Measurements from ENCODE around the gene AP5S1.
"Not testable (repeated sequence)": the region's sequence is repeated elsewhere in the genome, so short reads cannot be mapped to it uniquely, and the experiment has no call there.

DNA sequence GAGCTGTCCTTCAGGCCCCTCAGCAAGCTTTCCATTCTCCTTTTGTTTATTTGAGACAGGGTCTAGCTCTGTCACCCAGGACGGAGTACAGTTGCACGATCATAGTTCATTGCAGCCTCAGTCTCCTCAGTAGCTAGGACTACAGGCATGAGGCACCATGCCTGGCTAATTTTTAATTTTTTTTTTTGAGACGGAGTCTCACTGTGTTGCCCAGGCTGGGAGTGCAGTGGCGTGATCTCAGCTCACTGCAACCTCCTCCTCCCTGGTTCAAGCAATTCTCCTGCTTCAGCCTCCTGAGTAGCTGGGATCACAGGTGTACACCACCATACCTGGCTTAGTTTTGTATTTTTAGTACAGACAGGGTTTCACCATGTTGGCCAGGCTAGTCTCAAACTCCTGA, 31.1 kb upstream of the AP5S1 start:
- TF ChIP-seq SNAI2 (CRISPR knock-in tag; IDR thresholded peaks at IDR 0.05); ZFP30 (CRISPR knock-in tag; IDR thresholded peaks at IDR 0.05); OSR1 (CRISPR knock-in tag; IDR thresholded peaks at IDR 0.05); CREB5 (CRISPR knock-in tag; IDR thresholded peaks at IDR 0.05; ENCODE audit: low read depth); RARB (CRISPR knock-in tag; IDR thresholded peaks at IDR 0.05); ARNTL (CRISPR knock-in tag; IDR thresholded peaks at IDR 0.05; ENCODE audit: borderline replicate concordance, low read depth); ESRRG (CRISPR knock-in tag; IDR thresholded peaks at IDR 0.05); BACH2 (CRISPR knock-in tag; IDR thresholded peaks at IDR 0.05; ENCODE audit: borderline replicate concordance); ZNF8 (CRISPR knock-in tag; IDR thresholded peaks at IDR 0.05); CSDC2 (CRISPR knock-in tag; IDR thresholded peaks at IDR 0.05); ISL1 (CRISPR knock-in tag; IDR thresholded peaks at IDR 0.05): not testable (repeated sequence)
- TF ChIP-seq, protein P1, sequence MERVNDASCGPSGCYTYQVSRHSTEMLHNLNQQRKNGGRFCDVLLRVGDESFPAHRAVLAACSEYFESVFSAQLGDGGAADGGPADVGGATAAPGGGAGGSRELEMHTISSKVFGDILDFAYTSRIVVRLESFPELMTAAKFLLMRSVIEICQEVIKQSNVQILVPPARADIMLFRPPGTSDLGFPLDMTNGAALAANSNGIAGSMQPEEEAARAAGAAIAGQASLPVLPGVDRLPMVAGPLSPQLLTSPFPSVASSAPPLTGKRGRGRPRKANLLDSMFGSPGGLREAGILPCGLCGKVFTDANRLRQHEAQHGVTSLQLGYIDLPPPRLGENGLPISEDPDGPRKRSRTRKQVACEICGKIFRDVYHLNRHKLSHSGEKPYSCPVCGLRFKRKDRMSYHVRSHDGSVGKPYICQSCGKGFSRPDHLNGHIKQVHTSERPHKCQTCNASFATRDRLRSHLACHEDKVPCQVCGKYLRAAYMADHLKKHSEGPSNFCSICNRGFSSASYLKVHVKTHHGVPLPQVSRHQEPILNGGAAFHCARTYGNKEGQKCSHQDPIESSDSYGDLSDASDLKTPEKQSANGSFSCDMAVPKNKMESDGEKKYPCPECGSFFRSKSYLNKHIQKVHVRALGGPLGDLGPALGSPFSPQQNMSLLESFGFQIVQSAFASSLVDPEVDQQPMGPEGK (CRISPR knock-in tag; IDR thresholded peaks at IDR 0.05; ENCODE audit: borderline replicate concordance) = not testable (repeated sequence)
- TF ChIP-seq, protein P2, sequence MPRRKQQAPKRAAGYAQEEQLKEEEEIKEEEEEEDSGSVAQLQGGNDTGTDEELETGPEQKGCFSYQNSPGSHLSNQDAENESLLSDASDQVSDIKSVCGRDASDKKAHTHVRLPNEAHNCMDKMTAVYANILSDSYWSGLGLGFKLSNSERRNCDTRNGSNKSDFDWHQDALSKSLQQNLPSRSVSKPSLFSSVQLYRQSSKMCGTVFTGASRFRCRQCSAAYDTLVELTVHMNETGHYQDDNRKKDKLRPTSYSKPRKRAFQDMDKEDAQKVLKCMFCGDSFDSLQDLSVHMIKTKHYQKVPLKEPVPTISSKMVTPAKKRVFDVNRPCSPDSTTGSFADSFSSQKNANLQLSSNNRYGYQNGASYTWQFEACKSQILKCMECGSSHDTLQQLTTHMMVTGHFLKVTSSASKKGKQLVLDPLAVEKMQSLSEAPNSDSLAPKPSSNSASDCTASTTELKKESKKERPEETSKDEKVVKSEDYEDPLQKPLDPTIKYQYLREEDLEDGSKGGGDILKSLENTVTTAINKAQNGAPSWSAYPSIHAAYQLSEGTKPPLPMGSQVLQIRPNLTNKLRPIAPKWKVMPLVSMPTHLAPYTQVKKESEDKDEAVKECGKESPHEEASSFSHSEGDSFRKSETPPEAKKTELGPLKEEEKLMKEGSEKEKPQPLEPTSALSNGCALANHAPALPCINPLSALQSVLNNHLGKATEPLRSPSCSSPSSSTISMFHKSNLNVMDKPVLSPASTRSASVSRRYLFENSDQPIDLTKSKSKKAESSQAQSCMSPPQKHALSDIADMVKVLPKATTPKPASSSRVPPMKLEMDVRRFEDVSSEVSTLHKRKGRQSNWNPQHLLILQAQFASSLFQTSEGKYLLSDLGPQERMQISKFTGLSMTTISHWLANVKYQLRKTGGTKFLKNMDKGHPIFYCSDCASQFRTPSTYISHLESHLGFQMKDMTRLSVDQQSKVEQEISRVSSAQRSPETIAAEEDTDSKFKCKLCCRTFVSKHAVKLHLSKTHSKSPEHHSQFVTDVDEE (CRISPR knock-in tag; IDR thresholded peaks at IDR 0.05) = not testable (repeated sequence)
